Measurements from ENCODE around the gene ADIPOR2.
A peak's percentile ranks its signal among the peaks of the same experiment; 100 is the strongest.

The ADIPOR2 gene

DNA sequence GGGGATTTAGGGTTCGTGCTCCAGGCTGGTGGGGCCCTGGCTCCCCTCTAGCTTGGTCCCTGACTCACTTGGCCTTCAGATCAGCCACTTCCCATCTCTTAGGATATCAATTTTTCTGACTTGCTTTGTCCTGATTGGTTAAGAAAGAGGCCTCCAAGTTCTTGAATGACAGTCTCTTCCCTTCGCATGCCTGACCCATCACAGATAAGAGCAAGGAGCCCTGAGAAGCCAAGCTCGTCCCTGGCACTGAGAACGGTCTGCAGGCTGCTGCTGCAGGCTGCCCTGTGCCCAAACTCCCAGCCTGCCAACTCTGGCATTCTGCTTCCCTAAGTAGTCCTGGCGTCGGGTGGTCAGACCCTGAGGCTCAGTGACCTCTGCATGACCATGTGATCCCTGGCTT lies 128.7 kb downstream of the ADIPOR2 start:
- Histone ChIP-seq H3K4me1 (ENCODE audit: insufficient read depth, insufficient read length) (peaks cover 20% of the 10 kb centered on the region), H3K9me3 (ENCODE audit: insufficient read depth, low read length) (peaks cover 9% of the 10 kb centered on the region; the same call in 1 of the 2 replicates), H3K4me3 (ENCODE audit: insufficient read length, low read depth) (no peak overlapping the region), H3K27me3 (ENCODE audit: insufficient read depth, insufficient read length) (peaks cover 40% of the 10 kb centered on the region), H3K9ac (ENCODE audit: insufficient read length, low read depth) (no peak overlapping the region), H3K36me3 (ENCODE audit: insufficient read depth, insufficient read length, low read length) (no peaks in the 10 kb centered on the region)
- no peak for DNase-seq (ENCODE audit: low read depth, low spot score)
- TF ChIP-seq ZNF274 (IDR thresholded peaks at IDR 0.05; ENCODE audit: low read depth, low read length) (no peak), SUZ12 (IDR thresholded peaks at IDR 0.05; ENCODE audit: extremely low read depth, insufficient read depth, insufficient read length) (no peak), YY1 (IDR thresholded peaks at IDR 0.05; ENCODE audit: insufficient read depth, insufficient read length) (no peak)

DNA sequence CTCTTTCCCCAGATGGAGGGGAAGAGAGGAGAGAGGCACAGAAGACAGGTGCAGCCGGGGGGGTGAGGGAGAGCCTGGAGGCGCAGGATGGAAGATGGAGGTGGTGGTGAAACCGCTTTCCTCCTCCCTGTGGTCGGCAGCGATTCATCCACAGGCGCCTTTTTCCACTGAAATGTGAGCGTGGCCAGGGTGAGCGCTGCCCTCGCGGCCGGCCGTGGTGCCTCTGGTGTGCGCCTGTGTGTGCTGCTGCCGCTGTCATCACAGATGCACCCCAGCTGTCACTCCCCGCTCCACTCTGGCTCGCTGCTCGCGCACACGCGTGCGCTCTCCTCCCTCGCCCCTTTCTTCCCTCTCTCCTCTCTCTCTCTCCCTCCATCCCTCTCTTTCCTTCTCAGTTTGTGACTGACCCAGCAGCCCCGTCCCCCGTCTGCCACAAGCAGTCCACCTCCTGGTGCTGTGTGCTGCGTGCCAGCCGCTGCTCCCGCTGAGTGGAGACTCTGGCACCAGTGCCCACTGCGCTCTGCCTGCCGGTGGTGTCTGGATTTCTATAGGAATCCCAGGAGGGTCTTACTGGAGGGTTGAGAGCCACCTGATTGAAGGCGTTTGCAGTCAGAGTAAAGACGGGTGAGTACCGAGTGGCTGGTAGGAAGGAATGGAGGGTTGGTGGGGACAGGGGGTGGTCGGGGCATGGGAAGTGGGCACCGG lies 129.5 kb downstream of the ADIPOR2 start, which contains the start of gene LRTM2:
LRTM2 (plus strand) TSS at position 375 of the 705 bp plus-strand sequence. CDS start 7,584 bp downstream, outside the sequence.
- H3K9ac ChIP-seq (ENCODE audit: insufficient read length, low read depth): no peak within 1 kb of the TSS
- H3K4me3 ChIP-seq (ENCODE audit: insufficient read length, low read depth): no peak within 1 kb of the TSS
- H3K27me3 ChIP-seq (ENCODE audit: insufficient read depth, insufficient read length): peaks cover 40% of the 10 kb centered on the region
- H3K4me1 ChIP-seq (ENCODE audit: insufficient read depth, insufficient read length): peaks cover 20% of the 10 kb centered on the region
- H3K36me3 ChIP-seq (ENCODE audit: insufficient read depth, insufficient read length, low read length): no peaks in the 10 kb centered on the region
- no peak for TF ChIP-seq SUZ12 (IDR thresholded peaks at IDR 0.05; ENCODE audit: extremely low read depth, insufficient read depth, insufficient read length)
- no peak for TF ChIP-seq YY1 (IDR thresholded peaks at IDR 0.05; ENCODE audit: insufficient read depth, insufficient read length)
- TF ChIP-seq ZNF274 (IDR thresholded peaks at IDR 0.05; ENCODE audit: low read depth, low read length): no peak
- no peak for DNase-seq (ENCODE audit: low read depth, low spot score)
- peaks cover 9% of the 10 kb centered on the region; the same call in 1 of the 2 replicates for H3K9me3 ChIP-seq (ENCODE audit: insufficient read depth, low read length)

DNA sequence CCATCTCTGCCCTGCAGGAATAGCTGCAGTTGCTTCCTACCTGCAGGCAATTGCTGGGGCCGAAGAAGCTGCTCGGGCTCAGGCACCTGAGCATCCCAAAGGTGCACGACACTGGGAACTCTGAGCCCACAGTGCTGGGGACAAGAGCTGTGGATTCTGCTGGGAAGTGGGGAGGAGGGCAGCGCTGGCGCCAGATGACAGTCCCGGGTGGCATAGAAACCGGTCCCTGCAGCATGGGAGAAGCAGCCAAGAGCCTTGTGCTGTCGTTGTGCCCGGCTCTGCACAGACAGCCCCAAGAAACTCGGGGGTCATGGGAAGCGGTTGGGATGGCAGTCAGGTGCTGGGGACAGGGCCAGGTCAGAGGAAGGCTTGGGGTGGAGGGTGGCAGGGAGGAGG lies 130.0 kb downstream of the ADIPOR2 start:
- DNase-seq (ENCODE audit: low read depth, low spot score): no peak
- Histone ChIP-seq H3K27me3 (ENCODE audit: insufficient read depth, insufficient read length) (peaks cover 40% of the 10 kb centered on the region), H3K9me3 (ENCODE audit: insufficient read depth, low read length) (peaks cover 9% of the 10 kb centered on the region; the same call in 1 of the 2 replicates), H3K4me3 (ENCODE audit: insufficient read length, low read depth) (no peak overlapping the region), H3K4me1 (ENCODE audit: insufficient read depth, insufficient read length) (peaks cover 20% of the 10 kb centered on the region), H3K36me3 (ENCODE audit: insufficient read depth, insufficient read length, low read length) (no peaks in the 10 kb centered on the region), H3K9ac (ENCODE audit: insufficient read length, low read depth) (no peak overlapping the region)
- TF ChIP-seq SUZ12 (IDR thresholded peaks at IDR 0.05; ENCODE audit: extremely low read depth, insufficient read depth, insufficient read length) (no peak), ZNF274 (IDR thresholded peaks at IDR 0.05; ENCODE audit: low read depth, low read length) (no peak), YY1 (IDR thresholded peaks at IDR 0.05; ENCODE audit: insufficient read depth, insufficient read length) (no peak)

DNA sequence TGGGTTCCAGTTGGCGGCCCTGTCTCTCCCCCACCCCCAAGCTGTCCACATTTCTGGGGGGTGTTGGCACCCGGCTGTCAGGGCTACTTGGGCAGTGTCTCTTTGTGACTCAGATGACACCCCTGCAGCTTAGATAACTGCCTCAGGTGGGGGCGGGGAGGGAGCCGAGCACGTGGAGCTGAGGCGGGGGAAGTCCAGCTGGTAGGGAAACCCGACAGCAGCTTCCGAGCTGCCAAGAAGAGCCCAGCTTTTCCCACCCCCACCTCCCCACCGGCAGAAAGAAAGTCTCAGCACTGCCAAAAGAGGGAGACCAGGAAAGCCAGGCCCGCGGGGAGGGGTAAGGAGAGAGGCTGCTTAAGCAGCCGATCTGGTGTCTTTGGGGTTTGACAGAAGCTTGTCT lies 130.9 kb downstream of the ADIPOR2 start:
- peak; percentile 49 for DNase-seq (ENCODE audit: low read depth, low spot score)
- H3K9me3 ChIP-seq (ENCODE audit: insufficient read depth, low read length): peaks cover 6% of the 10 kb centered on the region; the same call in 1 of the 2 replicates
- H3K36me3 ChIP-seq (ENCODE audit: insufficient read depth, insufficient read length, low read length): no peaks in the 10 kb centered on the region
- peaks cover 40% of the 10 kb centered on the region for H3K27me3 ChIP-seq (ENCODE audit: insufficient read depth, insufficient read length)
- H3K4me3 ChIP-seq (ENCODE audit: insufficient read length, low read depth): no peak overlapping the region
- peaks cover 23% of the 10 kb centered on the region for H3K4me1 ChIP-seq (ENCODE audit: insufficient read depth, insufficient read length)
- no peak overlapping the region for H3K9ac ChIP-seq (ENCODE audit: insufficient read length, low read depth)
- no peak for TF ChIP-seq ZNF274 (IDR thresholded peaks at IDR 0.05; ENCODE audit: low read depth, low read length)
- TF ChIP-seq SUZ12 (IDR thresholded peaks at IDR 0.05; ENCODE audit: extremely low read depth, insufficient read depth, insufficient read length): no peak
- no peak for TF ChIP-seq YY1 (IDR thresholded peaks at IDR 0.05; ENCODE audit: insufficient read depth, insufficient read length)

DNA sequence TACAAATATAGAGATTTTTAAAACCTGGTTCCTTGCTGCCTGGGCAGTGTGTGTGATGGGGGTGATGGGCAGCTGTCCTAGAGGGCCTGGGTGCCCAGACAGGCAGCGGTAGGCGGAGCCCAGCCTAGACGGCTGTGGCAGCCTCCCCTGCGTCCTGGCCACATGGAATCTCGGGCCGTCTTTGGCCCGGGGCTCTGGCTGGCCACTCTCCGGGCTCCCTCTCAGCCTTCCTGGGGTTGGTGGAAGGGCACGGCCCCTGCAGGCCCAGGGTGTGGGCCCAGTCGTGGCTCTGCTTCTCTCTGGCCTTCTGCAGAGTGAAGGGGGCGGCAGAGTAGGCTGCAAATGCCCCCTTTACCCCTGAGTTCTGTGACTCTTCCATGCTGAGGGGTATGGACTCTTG lies 131.8 kb downstream of the ADIPOR2 start:
- H3K4me3 ChIP-seq (ENCODE audit: insufficient read length, low read depth): no peak overlapping the region
- H3K4me1 ChIP-seq (ENCODE audit: insufficient read depth, insufficient read length): peaks cover 28% of the 10 kb centered on the region
- no peak overlapping the region for H3K9ac ChIP-seq (ENCODE audit: insufficient read length, low read depth)
- peaks cover 40% of the 10 kb centered on the region for H3K27me3 ChIP-seq (ENCODE audit: insufficient read depth, insufficient read length)
- no peak for DNase-seq (ENCODE audit: low read depth, low spot score)
- TF ChIP-seq YY1 (IDR thresholded peaks at IDR 0.05; ENCODE audit: insufficient read depth, insufficient read length): no peak
- no peak for TF ChIP-seq ZNF274 (IDR thresholded peaks at IDR 0.05; ENCODE audit: low read depth, low read length)
- no peak for TF ChIP-seq SUZ12 (IDR thresholded peaks at IDR 0.05; ENCODE audit: extremely low read depth, insufficient read depth, insufficient read length)
- H3K36me3 ChIP-seq (ENCODE audit: insufficient read depth, insufficient read length, low read length): no peaks in the 10 kb centered on the region
- H3K9me3 ChIP-seq (ENCODE audit: insufficient read depth, low read length): no peaks in the 10 kb centered on the region

DNA sequence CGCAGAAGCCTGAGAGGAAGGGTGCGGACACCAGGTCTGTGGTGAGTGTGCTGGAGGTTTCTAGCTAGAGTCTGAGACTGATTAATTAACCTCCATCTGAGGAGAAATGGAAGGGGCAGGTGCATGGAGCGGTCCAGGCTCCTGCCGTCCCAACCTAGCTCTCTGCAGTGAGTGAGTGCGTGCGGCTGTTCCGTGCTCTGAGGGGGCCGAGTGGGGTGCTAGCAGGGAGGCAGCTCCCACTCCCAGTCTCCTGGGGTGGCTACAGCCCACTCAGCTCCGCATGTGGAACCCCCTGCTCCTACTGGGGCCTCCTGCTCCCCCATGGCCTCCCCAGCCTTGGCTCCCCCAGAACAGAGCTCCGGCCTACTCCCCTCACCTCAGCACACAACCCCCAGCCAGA lies 132.4 kb downstream of the ADIPOR2 start:
- peaks cover 40% of the 10 kb centered on the region for H3K27me3 ChIP-seq (ENCODE audit: insufficient read depth, insufficient read length)

DNA sequence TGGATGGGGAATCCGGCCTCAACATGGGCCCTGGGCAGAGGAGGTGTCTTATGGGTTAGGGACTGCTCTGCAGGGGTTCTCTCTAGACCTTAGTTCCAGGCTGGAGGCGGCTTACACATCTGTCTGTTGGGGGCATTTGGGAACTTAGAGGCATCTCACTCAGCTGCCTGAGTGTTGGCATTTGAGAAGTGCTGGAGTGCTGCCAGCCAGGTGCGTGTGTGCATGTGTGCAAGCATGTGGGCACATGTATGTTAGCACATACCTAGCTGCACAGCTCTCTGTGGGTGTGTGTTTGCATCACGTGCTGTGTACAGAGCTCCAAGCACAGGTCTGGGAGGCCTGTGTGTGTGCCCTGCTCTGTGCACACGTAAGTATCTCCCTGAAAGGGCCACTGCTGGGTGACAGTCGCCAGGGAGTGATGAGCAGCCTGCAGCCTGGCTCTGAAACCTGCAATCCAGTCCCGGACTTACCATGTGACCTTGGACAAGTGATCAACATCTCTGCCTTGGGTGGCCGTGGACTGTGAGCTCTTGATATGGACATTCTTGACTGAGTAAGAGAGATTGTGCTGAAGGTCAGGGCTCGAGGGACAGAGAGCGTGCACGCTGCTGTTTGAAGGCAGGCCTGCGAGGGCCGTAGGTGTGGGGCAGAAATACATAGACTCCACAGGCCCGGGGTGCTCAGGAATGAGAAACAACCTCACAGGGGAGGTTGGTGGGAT lies 134.7 kb downstream of the ADIPOR2 start:
- H3K36me3 ChIP-seq (ENCODE audit: insufficient read depth, insufficient read length, low read length): no peaks in the 10 kb centered on the region
- no peak overlapping the region for H3K9ac ChIP-seq (ENCODE audit: insufficient read length, low read depth)
- no peaks in the 10 kb centered on the region for H3K9me3 ChIP-seq (ENCODE audit: insufficient read depth, low read length)
- TF ChIP-seq YY1 (IDR thresholded peaks at IDR 0.05; ENCODE audit: insufficient read depth, insufficient read length) (no peak), ZNF274 (IDR thresholded peaks at IDR 0.05; ENCODE audit: low read depth, low read length) (no peak), SUZ12 (IDR thresholded peaks at IDR 0.05; ENCODE audit: extremely low read depth, insufficient read depth, insufficient read length) (no peak)
- H3K27me3 ChIP-seq (ENCODE audit: insufficient read depth, insufficient read length): peaks cover 24% of the 10 kb centered on the region
- peaks cover 22% of the 10 kb centered on the region for H3K4me1 ChIP-seq (ENCODE audit: insufficient read depth, insufficient read length)
- DNase-seq (ENCODE audit: low read depth, low spot score): no peak
- no peak overlapping the region for H3K4me3 ChIP-seq (ENCODE audit: insufficient read length, low read depth)

More for the DNA sequence above, 132.4 kb downstream of the ADIPOR2 start:
- Histone ChIP-seq H3K4me1 (ENCODE audit: insufficient read depth, insufficient read length) (peaks cover 28% of the 10 kb centered on the region), H3K9ac (ENCODE audit: insufficient read length, low read depth) (no peak overlapping the region), H3K9me3 (ENCODE audit: insufficient read depth, low read length) (no peaks in the 10 kb centered on the region), H3K36me3 (ENCODE audit: insufficient read depth, insufficient read length, low read length) (no peaks in the 10 kb centered on the region), H3K4me3 (ENCODE audit: insufficient read length, low read depth) (no peak overlapping the region)
- no peak for DNase-seq (ENCODE audit: low read depth, low spot score)
- TF ChIP-seq SUZ12 (IDR thresholded peaks at IDR 0.05; ENCODE audit: extremely low read depth, insufficient read depth, insufficient read length) (no peak), ZNF274 (IDR thresholded peaks at IDR 0.05; ENCODE audit: low read depth, low read length) (no peak), YY1 (IDR thresholded peaks at IDR 0.05; ENCODE audit: insufficient read depth, insufficient read length) (no peak)
